HEK293T (cell line): ENCODE results near the gene RPAP2.
"Not testable (repeated sequence)": the region's sequence is repeated elsewhere in the genome, so short reads cannot be mapped to it uniquely, and the experiment has no call there.

ENCODE experiments used
- CTBP1 ChIP-seq: fragments of 450-650 bp; IDR thresholded peaks from 2 replicates; pipeline ENCODE4 v1.6.1; 2016; ENCODE audit warnings: borderline replicate concordance
- FOXK2 ChIP-seq: fragments of 450-650 bp; IDR thresholded peaks from 2 replicates; pipeline ENCODE4 v1.6.1; 2016; ENCODE audit warnings: mild to moderate bottlenecking
- FOXM1 ChIP-seq: fragments of 450-650 bp; IDR thresholded peaks from 2 replicates; pipeline ENCODE4 v1.6.1; 2017; ENCODE audit warnings: mild to moderate bottlenecking, borderline replicate concordance
- NFRKB ChIP-seq: fragments of 450-650 bp; IDR thresholded peaks from 2 replicates; pipeline ENCODE4 v1.6.1; 2016; ENCODE audit warnings: mild to moderate bottlenecking, moderate library complexity
- SP1 ChIP-seq: fragments of 450-650 bp; IDR thresholded peaks from 2 replicates; pipeline ENCODE4 v1.6.1; 2017
- TARDBP ChIP-seq: fragments of 450-650 bp; IDR thresholded peaks from 2 replicates; pipeline ENCODE4 v1.6.1; 2016
- ZNF384 ChIP-seq: fragments of 450-650 bp; IDR thresholded peaks from 2 replicates; pipeline ENCODE4 v1.6.1; 2016

GRCh38 chr1:92377991-92378390 is 79.1 kb downstream of the RPAP2 start:
- not testable (repeated sequence) for TF ChIP-seq NFRKB, ZNF384, FOXK2, TARDBP, SP1, CTBP1, FOXM1
